Gastrocnemius medialis (tissue), 4 donors: Measurements from ENCODE around the gene SMURF1. TPM values are rescaled to one million over a fixed set of nuclear protein-coding genes. Genes with fewer than 3 reads are reported as not detected.

ENCODE experiments used
- ATAC-seq, 2 donors: fragments of 150-250 bp; one replicate each; pipeline ENCODE4 v1.9.1; 2016
- DNase-seq, 2 donors: peaks; one replicate each; pipeline ENCODE4 v3.0.0-alpha.2; 2019
- H3K27ac ChIP-seq, 4 donors: fragments of 200-600 bp; sonication (generic); 1 replicate in 1 of 4; 2 replicates in 3 of 4; pipeline ENCODE4 v1.5.1; 2016 to 2018; ENCODE audit warnings: mild to moderate bottlenecking in 2 of 4, moderate library complexity in 1 of 4
- H3K27me3 ChIP-seq, 3 donors: fragments of 200-600 bp; sonication (generic) in 2 of 3; 1 replicate in 1 of 3; 2 replicates in 2 of 3; pipeline versions ENCODE4 v1.5.1 to v1.6.0; 2016 to 2019; ENCODE audit warnings: mild to moderate bottlenecking in 1 of 3, moderate library complexity in 1 of 3
- H3K36me3 ChIP-seq, 2 donors: fragments of 200-600 bp; sonication (generic) in 1 of 2; one replicate each; pipeline ENCODE4 v1.5.1; 2017 to 2018
- H3K4me1 ChIP-seq, 2 donors: fragments of 200-600 bp; sonication (generic) in 1 of 2; one replicate each; pipeline ENCODE4 v1.5.1; 2016 to 2017; ENCODE audit warnings: mild to moderate bottlenecking in 2 of 2
- H3K4me3 ChIP-seq, 4 donors: fragments of 200-600 bp; sonication (generic) in 3 of 4; 1 replicate in 1 of 4; 2 replicates in 3 of 4; pipeline ENCODE4 v1.5.1; 2016 to 2019; ENCODE audit warnings: mild to moderate bottlenecking in 2 of 4
- H3K9me3 ChIP-seq, 3 donors: fragments of 200-600 bp; sonication (generic) in 2 of 3; 1 replicate in 1 of 3; 2 replicates in 2 of 3; pipeline ENCODE4 v1.5.1; 2016 to 2019
- POLR2A ChIP-seq, 2 donors: fragments of 450-650 bp; IDR thresholded peaks; one replicate each; pipeline ENCODE4 v1.6.1; 2017; ENCODE audit warnings: antibody characterized with exemption in 2 of 2, mild to moderate bottlenecking in 2 of 2, moderate library complexity in 2 of 2
- in situ Hi-C, 4 donors: fragments of 200-750 bp; cut with MboI; loops; one replicate each; pipeline versions ENCODE4 v1.15.0 to v1.8.0; 2017; ENCODE audit warnings: low sequenced_read_pairs in 4 of 4
- intact Hi-C: fragments of 100-400 bp; cut with DNase I; formaldehyde crosslinking; loops from one replicate; pipeline ENCODE4 v1.15.1; 2023; ENCODE audit warnings: low total_unique reads
- total RNA-seq, 4 donors: library from RNA; depleted of rRNA; stranded (reverse); fragments of >200 nt; gene quantifications; one replicate each; pipeline versions ENCODE4 v1.1.0 to v1.2.3, GENCODE V29; 2016
- TF ChIP-seq, protein P1 (sequence below), 5 experiments: fragments of 450-650 bp in 3 of 5; fragments of 200-600 bp in 2 of 5; sonication (generic) in 2 of 5; IDR thresholded peaks in 4 of 5; conservative IDR thresholded peaks in 1 of 5; 1 replicate in 4 of 5; 2 replicates in 1 of 5; pipeline ENCODE4 v1.5.1; 2016 to 2019; ENCODE audit warnings: antibody characterized with exemption in 5 of 5, mild to moderate bottlenecking in 3 of 5, moderate library complexity in 3 of 5

Gene SMURF1
- total RNA-seq, 4 donors from 2014 or later: 15.4 to 44.8 (median 18.3) TPM

DNA sequence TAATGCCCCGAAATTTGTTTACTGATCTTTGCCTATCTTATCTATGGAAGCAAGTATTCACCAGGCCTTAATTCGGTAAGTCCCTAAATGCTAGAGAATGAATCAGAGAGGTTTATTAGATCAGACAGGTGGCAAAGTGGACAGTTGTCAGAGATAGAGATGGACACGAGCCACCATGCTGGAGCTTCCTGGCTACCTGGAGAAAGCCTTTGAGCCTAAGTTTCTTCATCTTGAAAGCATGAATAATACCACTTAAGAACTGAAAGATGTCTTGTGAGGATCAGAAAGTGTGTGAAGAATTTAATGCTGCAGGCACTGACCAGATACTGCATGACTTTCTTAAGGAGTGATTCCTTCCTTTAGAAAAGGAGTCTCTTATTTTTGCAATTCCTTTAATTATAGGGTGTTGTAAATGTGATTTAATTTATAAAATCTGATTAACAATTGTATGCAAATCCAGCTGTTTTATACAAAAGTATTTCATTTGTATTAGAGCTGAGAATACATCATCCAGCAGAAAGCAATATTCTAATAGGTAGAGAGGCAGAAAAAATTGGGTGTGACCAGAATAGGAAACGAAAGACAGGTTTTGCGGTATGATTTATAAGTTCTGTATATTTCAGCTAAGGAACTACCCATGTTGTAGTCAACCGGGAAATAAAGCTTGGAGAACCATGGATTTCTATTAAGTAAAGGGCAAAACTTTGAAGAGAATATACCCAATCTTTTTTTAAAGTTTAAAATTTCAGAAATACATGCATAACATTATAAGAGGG, 82.7 kb downstream of the SMURF1 start:
- ATAC-seq (no peak), DNase-seq (no peak)
- no peaks in the 10 kb centered on the region for H3K4me1 ChIP-seq
- in situ Hi-C loops: no loop called here
- TF ChIP-seq, protein P1, sequence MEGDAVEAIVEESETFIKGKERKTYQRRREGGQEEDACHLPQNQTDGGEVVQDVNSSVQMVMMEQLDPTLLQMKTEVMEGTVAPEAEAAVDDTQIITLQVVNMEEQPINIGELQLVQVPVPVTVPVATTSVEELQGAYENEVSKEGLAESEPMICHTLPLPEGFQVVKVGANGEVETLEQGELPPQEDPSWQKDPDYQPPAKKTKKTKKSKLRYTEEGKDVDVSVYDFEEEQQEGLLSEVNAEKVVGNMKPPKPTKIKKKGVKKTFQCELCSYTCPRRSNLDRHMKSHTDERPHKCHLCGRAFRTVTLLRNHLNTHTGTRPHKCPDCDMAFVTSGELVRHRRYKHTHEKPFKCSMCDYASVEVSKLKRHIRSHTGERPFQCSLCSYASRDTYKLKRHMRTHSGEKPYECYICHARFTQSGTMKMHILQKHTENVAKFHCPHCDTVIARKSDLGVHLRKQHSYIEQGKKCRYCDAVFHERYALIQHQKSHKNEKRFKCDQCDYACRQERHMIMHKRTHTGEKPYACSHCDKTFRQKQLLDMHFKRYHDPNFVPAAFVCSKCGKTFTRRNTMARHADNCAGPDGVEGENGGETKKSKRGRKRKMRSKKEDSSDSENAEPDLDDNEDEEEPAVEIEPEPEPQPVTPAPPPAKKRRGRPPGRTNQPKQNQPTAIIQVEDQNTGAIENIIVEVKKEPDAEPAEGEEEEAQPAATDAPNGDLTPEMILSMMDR (IDR thresholded peaks at IDR 0.05 in 4 of 5, conservative IDR thresholded peaks at IDR 0.05 in 1 of 5): no peak
- no peak for TF ChIP-seq POLR2A (IDR thresholded peaks at IDR 0.05)
- no peak overlapping the region for H3K4me3 ChIP-seq
- no peak overlapping the region for H3K27ac ChIP-seq
- intact Hi-C loops: no loop called here
- H3K27me3 ChIP-seq: no peaks in the 10 kb centered on the region
- H3K9me3 ChIP-seq: no peaks in the 10 kb centered on the region
- H3K36me3 ChIP-seq: peaks cover 0 to 11% of the 10 kb centered on the region in 2 donors

DNA sequence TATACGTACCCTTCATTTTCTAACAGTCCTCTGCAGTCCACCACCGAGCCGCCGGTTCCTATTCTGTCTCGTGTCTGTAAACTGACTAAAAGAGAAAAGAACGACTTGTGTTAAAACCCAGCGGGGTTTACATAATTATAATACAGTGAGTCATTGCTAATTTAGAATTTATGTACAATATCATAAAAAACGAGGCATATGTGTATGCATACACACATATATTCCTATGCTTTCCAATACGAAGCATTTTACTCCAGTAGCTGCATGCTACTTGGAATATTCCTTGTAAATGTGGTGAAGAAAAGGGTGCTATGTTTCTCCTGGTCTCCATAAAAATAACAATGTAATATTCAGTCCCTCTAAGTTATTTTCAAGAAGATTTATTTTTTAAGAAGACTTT, 89.1 kb downstream of the SMURF1 start:
- no peak overlapping the region for H3K4me3 ChIP-seq
- intact Hi-C loops (no loop called here), in situ Hi-C loops (no loop called here)
- peaks cover 6 to 72% of the 10 kb centered on the region in 2 donors for H3K36me3 ChIP-seq
- no peak for ATAC-seq
- no peak for DNase-seq
- no peak overlapping the region for H3K27ac ChIP-seq
- no peak for TF ChIP-seq POLR2A (IDR thresholded peaks at IDR 0.05)
- TF ChIP-seq, protein P1 (IDR thresholded peaks at IDR 0.05 in 4 of 5, conservative IDR thresholded peaks at IDR 0.05 in 1 of 5): no peak
- no peaks in the 10 kb centered on the region for H3K9me3 ChIP-seq
- no peaks in the 10 kb centered on the region for H3K27me3 ChIP-seq
- H3K4me1 ChIP-seq: no peaks in the 10 kb centered on the region

DNA sequence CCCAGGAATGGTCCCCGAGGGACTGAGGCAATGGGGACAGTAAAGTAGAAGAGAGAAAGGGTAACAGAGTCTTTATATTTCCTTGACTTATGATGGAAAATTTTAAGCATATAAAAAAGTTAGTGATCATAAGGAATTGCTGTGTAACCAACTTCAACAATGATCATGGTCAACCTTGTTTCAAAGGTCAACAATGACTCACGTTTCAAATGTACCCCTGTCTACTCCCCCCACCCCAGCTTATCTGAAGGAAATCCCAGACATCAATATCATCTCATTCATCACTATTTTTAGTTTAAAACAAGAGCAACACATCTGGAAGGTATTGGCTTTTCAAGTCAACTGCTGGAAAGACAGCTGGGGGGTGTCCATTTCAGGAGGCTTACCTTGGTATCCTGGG, 92.9 kb downstream of the SMURF1 start:
- peak overlapping the region in 3 of 4 donors; percentile 11 to 37 (median 29) for H3K27ac ChIP-seq
- peaks cover 5 to 92% of the 10 kb centered on the region in 2 donors for H3K36me3 ChIP-seq
- H3K27me3 ChIP-seq: no peaks in the 10 kb centered on the region
- no peaks in the 10 kb centered on the region for H3K9me3 ChIP-seq
- ATAC-seq (no peak), DNase-seq (no peak)
- TF ChIP-seq, protein P1 (IDR thresholded peaks at IDR 0.05 in 4 of 5, conservative IDR thresholded peaks at IDR 0.05 in 1 of 5): no peak
- TF ChIP-seq POLR2A (IDR thresholded peaks at IDR 0.05): no peak
- in situ Hi-C loops: no loop called here
- no peak overlapping the region for H3K4me3 ChIP-seq
- H3K4me1 ChIP-seq: no peaks in the 10 kb centered on the region
- intact Hi-C loops: no loop called here

DNA sequence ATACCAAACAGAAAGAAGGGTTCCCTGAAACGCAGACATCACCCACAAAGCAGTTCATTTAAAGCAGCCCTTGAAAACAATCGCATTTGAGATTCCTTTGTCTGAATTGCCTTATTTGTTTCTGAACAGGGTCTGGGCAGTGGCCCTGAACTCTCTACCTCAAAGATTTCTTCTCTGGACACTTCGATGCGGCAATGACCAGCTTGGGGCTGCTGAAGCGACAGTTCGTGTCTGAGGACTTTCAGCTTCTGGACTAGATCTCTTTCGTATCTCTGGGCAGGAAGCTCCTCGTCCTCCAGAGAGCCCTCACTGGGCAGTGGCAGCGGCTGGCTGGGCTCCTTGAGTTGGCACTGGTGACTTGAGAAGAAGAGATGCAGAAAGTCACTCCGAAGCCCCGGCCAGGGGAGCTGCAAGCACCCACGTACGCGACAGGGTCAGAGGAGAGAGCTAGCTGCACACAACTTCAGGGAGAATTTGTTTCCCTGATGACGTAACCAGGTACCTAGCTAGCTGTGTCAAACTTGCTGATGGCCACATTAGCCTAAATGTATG, 96.3 kb downstream of the SMURF1 start:
- intact Hi-C loops: no loop called here
- H3K9me3 ChIP-seq: no peaks in the 10 kb centered on the region
- in situ Hi-C loops: loop anchor here in 1 of 4 donors (10.0 kb wide), 1 partner anchor 97 kb away; the partner anchor contains the start of gene SMURF1
- H3K36me3 ChIP-seq: peaks cover 4 to 95% of the 10 kb centered on the region in 2 donors
- ATAC-seq (no peak), DNase-seq (no peak)
- no peaks in the 10 kb centered on the region for H3K27me3 ChIP-seq
- TF ChIP-seq, protein P1 (IDR thresholded peaks at IDR 0.05 in 4 of 5, conservative IDR thresholded peaks at IDR 0.05 in 1 of 5): no peak
- no peak for TF ChIP-seq POLR2A (IDR thresholded peaks at IDR 0.05)
- no peak overlapping the region for H3K27ac ChIP-seq
- H3K4me1 ChIP-seq: no peaks in the 10 kb centered on the region
- H3K4me3 ChIP-seq: no peak overlapping the region
